WTC11 (cell line): ENCODE measurements around the gene GNA12. TPM values are rescaled to one million over a fixed set of nuclear protein-coding genes. Genes with fewer than 3 reads are reported as not detected.

Experiments
- ATAC-seq: fragments of 200-7000 bp; cut with Tn5 transposase; 2 replicates; pipeline ENCODE4 v1.10.0; 2021; ENCODE audit warnings: mild to moderate bottlenecking, moderate library complexity
- CTCF ChIA-PET: fragments of 300-600 bp; sonication (Branson Sonifier 250); formaldehyde crosslinking; loops from one replicate; lab custom pipeline; 2021; ENCODE audit warnings: antibody characterized with exemption; lab: Charles Lee
- POLR2A ChIA-PET: fragments of 350-600 bp; sonication (Branson Sonifier 250); formaldehyde crosslinking; loops from one replicate; lab custom pipeline; 2021; ENCODE audit warnings: antibody characterized with exemption; lab: Charles Lee
- DNase-seq: peaks from one replicate; pipeline ENCODE4 v3.0.0; 2021; ENCODE audit warnings: low spot score
- H3K27ac Mint-ChIP-seq: 2 replicates; pipeline ENCODE4 v1.8.0; 2021; ENCODE audit warnings: mixed read lengths
- H3K27me3 Mint-ChIP-seq: 2 replicates; pipeline ENCODE4 v1.8.0; 2021; ENCODE audit warnings: low read depth, mild to moderate bottlenecking, moderate library complexity, mixed read lengths
- H3K36me3 Mint-ChIP-seq: 2 replicates; pipeline ENCODE4 v1.8.0; 2021; ENCODE audit warnings: mixed read lengths
- H3K4me1 Mint-ChIP-seq: 2 replicates; pipeline ENCODE4 v1.8.0; 2022; ENCODE audit warnings: mixed read lengths
- H3K4me3 Mint-ChIP-seq: 2 replicates; pipeline ENCODE4 v1.8.0; 2021; ENCODE audit warnings: mild to moderate bottlenecking, moderate library complexity, mixed read lengths
- H3K9me3 Mint-ChIP-seq: 2 replicates; pipeline ENCODE4 v1.8.0; 2021; ENCODE audit warnings: mixed read lengths
- ATF3 ChIP-seq: sonication (generic); formaldehyde crosslinking; conservative IDR thresholded peaks from 2 replicates; pipeline ENCODE4 v1.8.1; 2022; ENCODE audit warnings: mild to moderate bottlenecking, missing genetic modification reagents
- ATF6 ChIP-seq: sonication (generic); formaldehyde crosslinking; IDR thresholded peaks from 2 replicates; pipeline ENCODE4 v1.8.1; 2023; ENCODE audit warnings: mild to moderate bottlenecking, missing genetic modification reagents
- CDX4 ChIP-seq: fragments of 250-450 bp; sonication (Bioruptor Pico); IDR thresholded peaks from 2 replicates; pipeline ENCODE4 v1.9.0; 2021; ENCODE audit warnings: moderate library complexity, mild to moderate bottlenecking, inconsistent platforms, borderline replicate concordance
- CREB1 ChIP-seq: sonication (generic); formaldehyde crosslinking; IDR thresholded peaks from 2 replicates; pipeline ENCODE4 v1.8.0; 2023; ENCODE audit warnings: mild to moderate bottlenecking, missing genetic modification reagents
- FOXK1 ChIP-seq: sonication (generic); formaldehyde crosslinking; IDR thresholded peaks from 2 replicates; pipeline ENCODE4 v1.8.0; 2022; ENCODE audit warnings: mild to moderate bottlenecking, moderate library complexity, missing genetic modification reagents
- FOXP4 ChIP-seq: sonication (generic); formaldehyde crosslinking; IDR thresholded peaks from 2 replicates; pipeline ENCODE4 v1.8.0; 2022; ENCODE audit warnings: mild to moderate bottlenecking, missing genetic modification reagents
- GABPB1 ChIP-seq: sonication (generic); formaldehyde crosslinking; IDR thresholded peaks from 2 replicates; pipeline ENCODE4 v1.8.1; 2023; ENCODE audit warnings: mild to moderate bottlenecking, missing genetic modification reagents
- HMGA2 ChIP-seq: fragments of 250-450 bp; sonication (Bioruptor Pico); IDR thresholded peaks from 2 replicates; pipeline ENCODE4 v1.4.0; 2021; ENCODE audit warnings: mild to moderate bottlenecking, moderate library complexity
- HMGXB4 ChIP-seq: sonication (generic); formaldehyde crosslinking; IDR thresholded peaks from 2 replicates; pipeline ENCODE4 v1.8.1; 2023; ENCODE audit warnings: mild to moderate bottlenecking, moderate library complexity, missing genetic modification reagents
- MLX ChIP-seq: sonication (generic); formaldehyde crosslinking; IDR thresholded peaks from 2 replicates; pipeline ENCODE4 v1.8.1; 2023; ENCODE audit warnings: mild to moderate bottlenecking, missing genetic modification reagents, moderate library complexity
- NFE2L1 ChIP-seq: sonication (generic); formaldehyde crosslinking; IDR thresholded peaks from 2 replicates; pipeline ENCODE4 v1.8.1; 2023; ENCODE audit warnings: missing genetic modification reagents
- NFYB ChIP-seq: sonication (generic); formaldehyde crosslinking; conservative IDR thresholded peaks from 2 replicates; pipeline ENCODE4 v1.8.0; 2022; ENCODE audit warnings: low read depth, missing genetic modification reagents
- NR2C2 ChIP-seq: sonication (generic); formaldehyde crosslinking; IDR thresholded peaks from 2 replicates; pipeline ENCODE4 v1.8.0; 2022; ENCODE audit warnings: mild to moderate bottlenecking, missing genetic modification reagents
- NR3C1 ChIP-seq: sonication (generic); formaldehyde crosslinking; conservative IDR thresholded peaks from 2 replicates; pipeline ENCODE4 v1.8.1; 2023; ENCODE audit warnings: low read depth, mild to moderate bottlenecking, missing genetic modification reagents
- PRDM15 ChIP-seq: sonication (generic); formaldehyde crosslinking; IDR thresholded peaks from 2 replicates; pipeline ENCODE4 v1.8.0; 2022; ENCODE audit warnings: missing genetic modification reagents
- TEAD4 ChIP-seq: sonication (generic); formaldehyde crosslinking; IDR thresholded peaks from 2 replicates; pipeline ENCODE4 v1.8.0; 2022; ENCODE audit warnings: mild to moderate bottlenecking, missing genetic modification reagents
- ZBTB21 ChIP-seq: sonication (generic); formaldehyde crosslinking; IDR thresholded peaks from 2 replicates; pipeline ENCODE4 v1.8.1; 2023; ENCODE audit warnings: mild to moderate bottlenecking, missing genetic modification reagents, borderline replicate concordance
- ZNF232 ChIP-seq: sonication (generic); formaldehyde crosslinking; IDR thresholded peaks from 2 replicates; pipeline ENCODE4 v1.8.0; 2022; ENCODE audit warnings: mild to moderate bottlenecking, missing genetic modification reagents
- ZNF317 ChIP-seq: sonication (generic); formaldehyde crosslinking; IDR thresholded peaks from 2 replicates; pipeline ENCODE4 v1.8.1; 2023; ENCODE audit warnings: low read depth, mild to moderate bottlenecking, moderate library complexity, missing genetic modification reagents, borderline replicate concordance
- ZNF423 ChIP-seq: fragments of 250-450 bp; sonication (Bioruptor Pico); IDR thresholded peaks from 2 replicates; pipeline ENCODE4 v2.1.2; 2022; ENCODE audit warnings: mild to moderate bottlenecking, moderate library complexity
- ZNF671 ChIP-seq: fragments of 250-450 bp; sonication (Bioruptor Pico); IDR thresholded peaks from 2 replicates; pipeline ENCODE4 v1.8.0; 2021; ENCODE audit warnings: mild to moderate bottlenecking
- ZSCAN18 ChIP-seq: fragments of 250-450 bp; sonication (Bioruptor Pico); IDR thresholded peaks from 2 replicates; pipeline ENCODE4 v2.1.2; 2022; ENCODE audit warnings: mild to moderate bottlenecking, moderate library complexity
- total RNA-seq: library from RNA; stranded (reverse); gene quantifications from 3 replicates; pipeline ENCODE4 v1.2.3, GENCODE V29; 2021

GNA12 gene
- total RNA-seq, 1 experiment from 2014 or later: 99.6 TPM

GRCh38 chr7:2805213-2805944, 38.7 kb downstream of the GNA12 start:
- DNase-seq: no peak
- Mint-ChIP-seq H3K27ac (peak overlapping the region; percentile 94), H3K36me3 (no peaks in the 10 kb centered on the region), H3K9me3 (no peaks in the 10 kb centered on the region), H3K27me3 (no peaks in the 10 kb centered on the region), H3K4me1 (peaks cover 89% of the 10 kb centered on the region), H3K4me3 (no peak overlapping the region)
- no peak for ATAC-seq
- POLR2A ChIA-PET: interaction anchor here (1.2 kb wide), 1 partner anchor 20 kb away, joined by 3 read pairs; no protein-coding TSS in a partner anchor
- TF ChIP-seq ATF6 (no peak), NR3C1 (CRISPR knock-in tag) (no peak), FOXP4 (CRISPR knock-in tag) (no peak), NFYB (CRISPR knock-in tag) (no peak), ZNF423 (CRISPR knock-in tag) (no peak), HMGXB4 (no peak), HMGA2 (no peak), NR2C2 (CRISPR knock-in tag) (no peak), ATF3 (CRISPR knock-in tag) (no peak), FOXK1 (CRISPR knock-in tag) (no peak), ZNF671 (CRISPR knock-in tag) (no peak), TEAD4 (CRISPR knock-in tag) (no peak), MLX (CRISPR knock-in tag) (no peak), NFE2L1 (CRISPR knock-in tag) (no peak), ZNF232 (no peak), CDX4 (CRISPR knock-in tag) (no peak), ZBTB21 (CRISPR knock-in tag) (no peak)
- CTCF ChIA-PET: interaction anchor here (0.7 to 1.9 kb wide), 13 partner anchors 8 to 353 kb away, joined by 3 to 9 read pairs (median 4); no protein-coding TSS in a partner anchor

- Mint-ChIP-seq H3K4me3 (no peak overlapping the region), H3K9me3 (no peaks in the 10 kb centered on the region), H3K36me3 (no peaks in the 10 kb centered on the region), H3K4me1 (peaks cover 92% of the 10 kb centered on the region), H3K27me3 (no peaks in the 10 kb centered on the region), H3K27ac (peak overlapping the region; percentile 98)
- ATAC-seq: no peak
- DNase-seq: no peak
- ChIA-PET POLR2A (interaction anchor here (0.6 kb wide), 1 partner anchor 1567 kb away, joined by 3 read pairs; no protein-coding TSS in a partner anchor), CTCF (interaction anchor here (0.7 to 1.9 kb wide), 13 partner anchors 9 to 352 kb away, joined by 3 to 9 read pairs (median 4); no protein-coding TSS in a partner anchor)
- TF ChIP-seq ZSCAN18 (CRISPR knock-in tag) (0 out of 2 replicates have a peak, but pooled peaks have one; percentile 52), CREB1 (CRISPR knock-in tag) (no peak), GABPB1 (CRISPR knock-in tag) (peak; percentile 63), PRDM15 (CRISPR knock-in tag) (no peak), ZNF317 (no peak)
These were observed 39.8 kb downstream of the GNA12 start for GRCh38 chr7:2804227-2804763.
